DLD1 (cell line): ENCODE data around the gene BEND6.
"Not testable (repeated sequence)": the region's sequence is repeated elsewhere in the genome, so short reads cannot be mapped to it uniquely, and the experiment has no call there.

Source experiments
- in situ Hi-C: cut with HindIII; loops from 2 replicates; pipeline ENCODE4 v1.10.0; 2017; ENCODE audit warnings: low sequenced_read_pairs

The BEND6 gene

DNA sequence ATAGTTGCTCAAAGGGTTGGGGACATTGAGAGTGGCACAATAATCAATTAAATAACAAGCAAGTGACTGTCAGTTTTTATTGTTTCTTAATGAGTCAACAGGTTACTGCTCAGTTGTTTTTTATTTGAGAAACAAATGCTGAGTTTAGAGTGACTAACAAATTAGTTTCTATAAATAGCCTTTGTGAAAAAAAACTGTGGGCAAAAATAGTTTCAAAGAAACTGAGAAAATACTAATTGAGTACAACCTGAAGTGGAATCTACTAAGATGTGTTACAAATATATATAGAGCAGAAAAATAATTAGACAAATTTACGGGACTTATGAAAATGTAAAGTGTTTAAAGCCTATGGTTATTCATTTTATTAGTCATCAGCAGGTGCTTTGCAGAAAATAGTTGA is 22.3 kb downstream of the BEND6 start:
- in situ Hi-C loops, result no loop called here

DNA sequence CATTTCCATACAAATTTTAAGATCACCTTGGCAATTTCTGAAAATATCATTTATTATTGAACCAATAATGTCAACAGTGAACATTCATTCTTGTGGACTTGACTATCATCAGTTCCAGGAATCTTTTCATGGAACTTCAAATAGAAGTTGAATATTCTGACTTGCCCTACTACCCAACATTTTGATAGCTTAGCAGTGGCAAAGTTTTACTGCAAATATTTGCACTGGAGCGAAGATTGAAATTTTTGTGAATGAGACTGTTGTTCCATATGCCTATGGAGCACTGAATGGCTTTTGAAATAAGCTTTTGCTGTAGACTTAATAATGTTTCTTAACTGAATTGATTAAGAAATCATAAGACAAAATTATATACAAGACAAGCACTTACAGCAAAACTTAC is 23.6 kb downstream of the BEND6 start:
- in situ Hi-C loops, result no loop called here

DNA sequence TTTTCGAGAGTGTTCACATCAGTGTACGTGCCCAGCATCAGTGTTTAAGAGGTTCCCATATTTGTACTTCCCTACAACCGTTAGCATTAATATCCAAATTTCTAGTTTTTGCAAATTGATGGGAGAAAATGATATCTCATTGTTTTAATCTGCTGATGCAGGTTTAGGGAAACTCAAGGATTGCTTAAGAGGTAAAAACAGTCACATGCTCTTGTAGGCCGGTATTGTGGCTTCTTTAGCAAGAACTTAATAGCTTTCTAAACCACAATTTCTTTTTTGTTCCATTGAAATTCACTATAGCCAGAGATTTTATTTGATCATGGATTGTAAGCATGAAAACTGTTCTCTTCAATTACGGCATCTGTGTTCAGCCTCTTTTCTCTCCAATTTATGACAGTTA is 29.5 kb downstream of the BEND6 start:
- in situ Hi-C loops, result no loop called here

- in situ Hi-C loops, result no loop called here
Observed at GRCh38 chr6:56984884-56985283, 30.0 kb downstream of the BEND6 start.

- in situ Hi-C loops, result no loop called here
Observed at GRCh38 chr6:56986611-56987010, 31.7 kb downstream of the BEND6 start.

DNA sequence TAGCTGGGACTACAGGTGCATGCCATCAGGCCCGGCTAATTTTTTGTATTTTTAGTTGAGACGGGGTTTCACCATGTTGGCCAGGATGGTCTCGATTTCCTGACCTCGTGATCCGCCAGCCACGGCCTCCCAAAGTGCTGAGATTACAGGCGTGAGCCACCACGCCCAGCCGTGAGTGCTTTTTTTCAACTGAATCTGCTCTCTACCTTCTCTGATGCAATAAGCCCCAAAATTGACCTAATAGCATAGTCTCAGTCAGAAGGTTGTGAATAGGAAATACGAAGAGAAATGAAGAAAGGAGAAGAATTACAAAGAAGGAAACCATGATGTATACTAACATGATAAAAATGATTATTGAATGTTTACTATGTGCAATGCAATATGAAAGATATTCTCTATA is 33.2 kb downstream of the BEND6 start:
- in situ Hi-C loops, result no loop called here

GRCh38 chr6:56992036-56992435 is 37.1 kb downstream of the BEND6 start:
- in situ Hi-C loops, result no loop called here

DNA sequence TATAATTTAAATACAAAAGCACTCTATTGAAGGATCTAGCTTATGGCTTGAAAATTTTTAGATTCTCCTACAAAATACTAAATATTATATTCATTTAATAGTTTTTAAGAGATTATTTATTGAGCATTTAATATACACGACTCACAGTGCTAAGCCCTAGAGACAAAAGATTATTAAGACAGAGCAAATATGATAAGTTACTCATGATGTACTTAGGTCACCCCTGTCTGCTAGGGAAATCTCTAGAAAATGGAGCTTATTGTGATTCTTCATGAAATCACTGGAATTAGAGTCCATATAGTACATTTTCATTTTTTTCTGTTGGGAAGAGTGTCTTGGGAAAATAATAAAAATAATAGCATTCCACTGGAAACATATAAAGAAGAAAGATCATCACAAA is 37.8 kb downstream of the BEND6 start:
- in situ Hi-C loops, result no loop called here

DNA sequence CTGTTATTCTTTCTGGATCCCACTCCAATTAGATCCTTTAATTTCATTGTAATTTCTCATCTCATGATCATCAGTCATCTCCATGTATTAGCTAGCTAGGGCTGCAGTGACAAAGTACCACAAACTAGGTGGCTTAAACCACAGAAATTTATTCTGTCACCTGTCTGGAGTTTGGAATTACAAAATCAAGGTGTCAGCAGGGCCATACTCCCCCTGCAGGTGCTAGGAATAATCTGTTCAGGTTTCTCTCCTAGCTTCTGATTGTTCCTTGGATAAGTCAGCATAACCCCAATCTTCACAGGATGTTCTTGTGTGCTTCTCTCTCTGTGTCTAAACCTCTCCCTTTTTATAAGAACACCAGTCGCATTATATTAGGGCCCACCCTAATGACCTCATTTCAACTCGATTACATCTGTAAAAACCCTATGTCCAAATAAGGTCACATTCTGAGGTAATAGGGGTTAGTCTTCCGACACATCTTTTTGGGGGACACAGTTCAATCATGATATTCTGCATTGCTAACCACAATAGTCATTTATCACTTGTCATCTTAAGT is 40.5 kb downstream of the BEND6 start:
- in situ Hi-C loops, result no loop called here

DNA sequence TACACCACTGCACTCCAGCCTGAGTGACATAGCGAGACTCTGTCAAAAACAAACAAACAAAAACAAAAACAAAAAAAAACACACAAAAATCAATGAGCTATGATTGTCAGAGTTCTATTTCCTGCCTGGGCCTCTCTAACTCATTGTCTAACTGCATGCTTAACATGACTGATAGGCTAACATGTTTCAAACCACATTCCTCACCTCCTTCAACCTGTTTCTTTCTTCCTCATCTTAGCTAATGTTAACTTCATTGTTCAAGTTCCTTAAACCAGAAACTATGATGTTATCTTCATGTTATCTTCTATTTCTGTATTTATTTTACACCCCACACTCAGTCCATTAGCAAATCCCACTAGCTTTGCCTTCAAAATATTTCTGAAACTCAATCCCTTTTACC is 41.5 kb downstream of the BEND6 start:
- in situ Hi-C loops, result no loop called here

DNA sequence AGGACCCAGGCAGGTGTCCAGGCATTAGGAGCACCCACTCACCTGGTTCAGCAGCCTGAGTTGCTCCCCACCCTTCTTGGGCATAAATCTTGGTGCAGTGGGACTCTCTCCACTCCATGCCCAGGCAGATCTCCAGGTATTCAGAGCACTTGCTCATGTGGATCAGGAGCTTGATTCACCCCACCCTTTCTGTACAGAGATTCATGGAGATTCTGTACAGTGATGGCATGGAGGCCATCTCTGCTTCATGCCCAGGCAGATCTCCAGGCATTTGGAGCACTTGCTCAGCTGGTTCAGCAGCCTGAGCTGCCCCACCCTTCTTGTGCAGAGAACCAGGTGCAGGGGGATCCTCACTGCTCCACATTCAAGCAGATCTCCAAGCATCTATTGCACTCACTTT is 44.1 kb downstream of the BEND6 start:
- in situ Hi-C loops, result no loop called here

DNA sequence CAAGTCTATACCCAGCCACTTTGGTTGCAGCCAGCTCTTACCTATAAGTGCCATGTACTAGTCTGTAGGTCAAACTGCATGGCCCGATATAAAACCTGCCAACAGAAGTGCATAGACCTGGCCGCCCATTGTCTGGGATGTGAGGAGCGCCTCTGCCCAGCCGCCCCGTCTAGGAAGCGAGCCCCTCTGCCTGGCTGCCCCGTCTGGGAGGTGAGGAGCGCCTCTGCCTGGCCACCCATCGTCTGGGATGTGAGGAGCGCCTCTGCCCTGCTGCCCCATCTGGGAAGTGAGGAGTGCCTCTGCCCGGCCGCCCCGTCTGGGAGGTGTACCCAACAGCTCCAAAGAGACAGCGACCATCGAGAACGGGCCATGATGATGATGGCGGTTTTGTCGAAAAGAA is 44.8 kb downstream of the BEND6 start:
- in situ Hi-C loops, result not testable (repeated sequence)

- in situ Hi-C loops, result no loop called here
Observed at GRCh38 chr6:57002197-57002596, 47.3 kb downstream of the BEND6 start.

DNA sequence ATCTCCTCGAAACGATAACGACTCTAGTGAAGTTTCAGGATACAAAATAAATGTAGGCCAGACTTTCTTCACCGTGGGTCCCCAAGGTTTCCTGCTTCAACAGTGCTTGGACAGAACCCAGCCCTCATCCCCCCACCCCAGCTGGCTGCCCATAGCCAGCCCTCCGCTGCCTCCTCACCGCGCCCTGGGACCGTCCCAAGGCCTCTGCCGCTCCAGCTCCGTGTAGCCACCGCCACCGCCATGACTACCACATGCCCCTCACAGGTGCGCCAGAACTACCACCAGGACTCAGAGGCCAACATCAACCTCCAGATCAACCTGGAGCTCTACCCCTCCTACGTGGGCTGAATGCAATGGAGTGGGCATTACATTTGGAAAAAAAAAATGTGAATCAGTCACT is 49.4 kb downstream of the BEND6 start:
- in situ Hi-C loops, result no loop called here

DNA sequence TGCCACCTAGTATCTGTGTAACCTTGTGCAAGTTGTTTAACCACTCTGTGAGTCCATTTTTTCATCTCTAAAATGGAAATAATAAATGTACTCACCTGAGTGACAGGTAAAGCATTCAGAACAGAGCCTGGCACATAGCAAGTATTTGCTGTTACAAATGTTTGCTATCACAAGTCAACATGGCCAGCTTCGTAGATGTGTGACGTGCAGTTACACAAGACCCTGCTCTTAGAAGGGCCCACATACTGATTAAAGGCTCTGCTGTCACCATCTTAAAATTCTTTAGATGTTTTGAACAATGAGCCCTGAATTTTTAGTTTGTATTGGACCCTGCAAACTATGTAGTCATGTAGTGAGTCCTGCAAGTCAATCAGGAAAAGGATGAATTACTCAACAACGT is 51.2 kb downstream of the BEND6 start:
- in situ Hi-C loops, result no loop called here

DNA sequence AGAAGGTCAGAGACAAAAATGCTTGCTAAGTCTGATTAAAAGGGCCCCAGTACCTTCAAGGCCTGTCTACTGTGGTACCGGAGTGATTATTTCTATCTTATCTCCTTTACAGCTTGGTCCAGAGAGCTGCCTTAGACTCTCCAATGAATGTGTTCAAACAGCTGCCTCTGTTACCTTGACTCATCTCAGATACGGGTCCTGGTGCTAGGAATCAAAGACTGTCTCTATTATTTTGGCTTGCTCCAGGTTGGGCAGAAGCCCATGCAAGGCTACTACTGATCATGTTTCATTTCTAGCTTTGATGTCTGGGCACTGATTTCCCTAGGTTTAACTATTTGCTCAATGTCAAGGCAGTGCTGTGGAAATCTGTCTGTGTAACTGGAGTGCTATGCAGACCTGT is 53.2 kb downstream of the BEND6 start:
- in situ Hi-C loops, result not testable (repeated sequence)

DNA sequence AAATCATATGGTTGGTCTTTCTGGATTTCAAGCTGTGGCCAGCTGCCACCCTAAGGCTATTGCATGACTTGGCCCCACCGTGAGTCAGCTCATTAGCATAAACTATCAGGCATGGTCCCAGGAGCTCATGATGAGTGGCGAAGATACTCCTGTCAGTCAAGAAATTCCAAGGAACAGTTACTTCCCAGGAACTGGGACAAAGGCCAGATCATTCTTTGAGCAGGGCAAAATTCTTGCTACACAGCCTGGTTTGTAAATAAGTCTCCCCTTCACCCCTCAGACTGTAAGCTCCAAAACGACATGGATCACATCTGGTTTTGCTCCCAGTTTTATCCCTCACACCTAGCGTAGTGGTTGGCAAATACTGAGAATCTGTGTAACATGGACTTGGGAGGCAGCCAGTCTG is 58.6 kb downstream of the BEND6 start:
- in situ Hi-C loops, result no loop called here

- in situ Hi-C loops, result no loop called here
Observed at GRCh38 chr6:57017069-57017468, 62.2 kb downstream of the BEND6 start.

DNA sequence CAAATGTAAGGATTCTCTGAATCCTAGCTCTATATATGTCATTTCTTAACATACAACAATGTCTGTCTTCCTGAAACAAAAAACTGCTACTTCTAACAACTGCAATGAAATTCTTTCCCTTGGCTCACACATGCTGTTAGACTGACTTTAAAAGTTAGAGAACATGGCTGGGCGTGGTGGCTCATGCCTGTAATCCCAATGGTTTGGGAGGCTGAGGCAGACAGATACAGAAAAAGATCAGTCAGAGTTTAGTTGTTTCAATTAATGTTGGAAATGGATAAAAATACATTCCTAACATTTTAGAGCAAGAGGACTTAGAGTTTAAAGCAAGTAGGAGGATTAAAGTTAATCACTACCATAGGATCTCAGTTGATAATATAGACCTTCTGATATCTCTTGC is 62.9 kb downstream of the BEND6 start:
- in situ Hi-C loops, result no loop called here

DNA sequence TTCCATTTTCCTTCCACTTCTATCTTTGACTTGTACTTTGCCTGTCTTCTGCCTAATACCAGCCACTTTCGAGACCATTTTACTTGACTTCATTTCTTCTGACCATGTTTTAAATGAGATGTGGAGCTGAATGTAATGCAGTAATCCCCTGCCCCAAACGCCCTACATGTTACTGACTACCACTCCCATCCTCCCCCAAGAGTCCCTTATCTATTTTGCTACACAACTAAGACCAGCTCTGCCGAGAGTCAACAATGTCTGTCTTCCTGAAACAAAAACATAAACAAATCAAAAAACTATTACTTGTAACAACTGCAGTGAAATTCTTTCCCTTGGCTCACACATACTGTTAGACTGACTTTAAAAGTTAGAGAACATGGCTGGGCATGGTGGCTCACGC is 64.5 kb downstream of the BEND6 start:
- in situ Hi-C loops, result no loop called here

DNA sequence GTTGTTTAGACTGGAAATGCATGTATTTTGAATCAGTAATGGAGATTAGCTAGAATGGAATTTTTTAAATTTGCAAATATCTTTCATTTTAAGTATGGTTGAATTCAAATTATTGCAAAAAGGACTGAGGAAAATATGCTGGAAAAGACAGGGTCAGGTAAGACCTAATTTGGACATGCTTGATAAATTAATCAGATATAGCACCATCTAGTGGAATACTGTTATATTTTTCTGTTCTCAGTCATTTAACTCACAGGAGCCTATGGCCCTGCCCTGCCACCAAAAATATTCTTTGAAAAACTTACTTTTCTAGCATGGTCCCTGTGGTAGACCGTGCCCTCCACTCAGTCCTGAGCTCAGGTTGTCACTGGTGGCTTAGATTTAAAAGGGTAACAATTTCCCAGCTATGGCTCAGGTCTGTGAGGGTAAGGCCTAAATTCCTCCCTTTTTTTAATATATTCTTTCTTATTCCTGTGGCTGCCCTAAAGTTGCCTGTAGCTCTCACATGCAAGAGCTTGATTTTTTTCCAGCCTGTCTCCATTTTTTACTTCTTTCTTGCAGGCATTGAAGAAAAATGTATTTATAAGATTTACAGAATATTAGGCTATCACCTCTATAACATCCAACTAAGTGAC is 66.3 kb downstream of the BEND6 start:
- in situ Hi-C loops, result no loop called here

GRCh38 chr6:57024321-57024720 is 69.4 kb downstream of the BEND6 start:
- in situ Hi-C loops, result no loop called here

- in situ Hi-C loops, result no loop called here
Observed at GRCh38 chr6:57024775-57025174, 69.9 kb downstream of the BEND6 start.
